ENCODE measurements around the gene ABCC6. TPM values are rescaled to one million over a fixed set of nuclear protein-coding genes. Genes with fewer than 3 reads are reported as not detected.
"Not testable (repeated sequence)": the region's sequence is repeated elsewhere in the genome, so short reads cannot be mapped to it uniquely, and the experiment has no call there.

Gene ABCC6
- total and polyA plus RNA-seq, 2 of the 13 experiments (the other 11 are each of a cell fraction or from before 2014, with no cell fraction given), result 82.4 to 105 TPM

- TF ChIP-seq KAT7 (CRISPR knock-in tag; IDR thresholded peaks at IDR 0.05; ENCODE audit: borderline replicate concordance), result 0 out of 2 replicates have a peak, but pooled peaks have one; percentile 46
- TF ChIP-seq HMG20B (CRISPR knock-in tag; conservative IDR thresholded peaks at IDR 0.05), result 0 out of 2 replicates have a peak, but pooled peaks have one; percentile 70
- peak; percentile 62; the same call in 1 of the 2 replicates for TF ChIP-seq SMAD3 (CRISPR knock-in tag; IDR thresholded peaks at IDR 0.05)
- peak; percentile 64; the same call in 1 of the 2 replicates for TF ChIP-seq CHD4 (IDR thresholded peaks at IDR 0.05; ENCODE audit: borderline replicate concordance, low read length)
- TF ChIP-seq ZBED4 (CRISPR knock-in tag; IDR thresholded peaks at IDR 0.05; ENCODE audit: borderline replicate concordance), result peak; percentile 78; the same call in 1 of the 2 replicates
- peak; percentile 83 for TF ChIP-seq ZNF644 (CRISPR knock-in tag; IDR thresholded peaks at IDR 0.05; ENCODE audit: low read depth)
- TF ChIP-seq FOXA1 (IDR thresholded peaks at IDR 0.05), result not testable (repeated sequence)
- TF ChIP-seq FOXA1 (CRISPR knock-in tag; IDR thresholded peaks at IDR 0.05), result peak; percentile 72
- peak; percentile 60 for TF ChIP-seq KAT8 (CRISPR knock-in tag; IDR thresholded peaks at IDR 0.05)
- peak; percentile 58; the same call in 1 of the 2 replicates for TF ChIP-seq GATAD1 (CRISPR knock-in tag; IDR thresholded peaks at IDR 0.05)
- peak; percentile 83 for TF ChIP-seq FOXK1 (CRISPR knock-in tag; IDR thresholded peaks at IDR 0.05; ENCODE audit: borderline replicate concordance, low read depth)
- 0 out of 2 replicates have a peak, but pooled peaks have one; percentile 50 for TF ChIP-seq ZBTB7B (CRISPR knock-in tag; IDR thresholded peaks at IDR 0.05)
- TF ChIP-seq HMGXB3 (CRISPR knock-in tag; IDR thresholded peaks at IDR 0.05; ENCODE audit: borderline replicate concordance), result 0 out of 2 replicates have a peak, but pooled peaks have one; percentile 27
- peak; percentile 80 for TF ChIP-seq MED1 (CRISPR knock-in tag; IDR thresholded peaks at IDR 0.05)
- peak; percentile 43; the same call in 1 of the 2 replicates for TF ChIP-seq PATZ1 (CRISPR knock-in tag; IDR thresholded peaks at IDR 0.05)
- TF ChIP-seq ONECUT2 (CRISPR knock-in tag; IDR thresholded peaks at IDR 0.05), result 0 out of 2 replicates have a peak, but pooled peaks have one; percentile 16
- peak; percentile 69 for TF ChIP-seq ATF2 (CRISPR knock-in tag; IDR thresholded peaks at IDR 0.05)
- peak; percentile 54; the same call in 1 of the 2 replicates for TF ChIP-seq MIER3 (CRISPR knock-in tag; IDR thresholded peaks at IDR 0.05; ENCODE audit: borderline replicate concordance)
Observed at GRCh38 chr16:16213863-16214293, 9.4 kb downstream of the ABCC6 start (continued).

All from HepG2 (cell line).